GM18505 (cell line): Measurements from ENCODE around the gene FRAT1.
"Not testable (repeated sequence)": the region's sequence is repeated elsewhere in the genome, so short reads cannot be mapped to it uniquely, and the experiment has no call there.

ENCODE experiments used
- ATAC-seq: cut with Tn5 transposase; IDR thresholded peaks from one replicate; pipeline ENCODE4 v1.9.1; 2021; ENCODE audit not compliant: unreplicated experiment
- POLR2A ChIP-seq: IDR thresholded peaks from 4 replicates; pipeline ENCODE4 v1.6.1; 2011; ENCODE audit warnings: borderline replicate concordance; ENCODE audit not compliant: insufficient read depth, insufficient read length; ENCODE audit errors: extremely low read depth

The FRAT1 gene

DNA sequence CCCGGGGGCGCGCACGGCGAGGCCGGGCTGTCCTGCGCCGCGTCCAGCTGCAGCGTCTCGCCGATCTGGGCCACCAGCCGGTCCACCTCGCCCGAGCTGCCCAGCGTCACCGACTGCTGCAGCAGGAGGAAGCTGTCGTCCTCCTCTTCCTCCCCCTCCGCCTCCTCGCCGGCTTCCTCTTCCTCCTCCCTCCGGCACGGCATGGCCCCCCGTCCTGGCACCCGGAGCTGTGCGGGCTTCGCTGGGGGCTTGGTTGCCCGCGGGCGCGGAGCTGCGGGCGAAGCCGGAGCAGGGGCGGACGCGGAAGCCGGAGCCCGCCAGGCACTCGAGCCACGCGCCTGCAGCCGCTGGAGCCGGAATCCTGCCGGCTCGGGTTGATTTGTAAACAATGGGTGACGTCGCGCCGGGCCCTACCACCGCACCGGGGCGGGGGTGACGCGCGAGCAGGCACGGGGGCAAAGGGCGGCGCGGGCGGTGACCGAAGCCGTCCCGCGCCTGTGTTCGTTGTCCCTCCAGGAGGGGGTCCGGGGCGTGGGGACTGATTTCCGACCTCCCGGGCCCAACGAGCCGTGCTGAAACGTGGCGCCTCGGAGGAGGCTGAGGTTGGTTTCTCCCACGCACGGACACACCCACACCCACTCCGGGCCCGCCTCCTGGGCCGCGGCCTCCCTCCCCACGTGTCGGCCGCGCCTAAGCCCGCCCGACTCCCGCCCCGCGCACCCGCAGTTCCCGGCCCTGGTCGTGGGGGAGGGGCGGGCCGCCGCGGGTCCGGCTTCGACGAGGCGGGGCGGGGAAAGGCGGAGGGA is 15.5 kb downstream of the FRAT1 start, which contains the start of gene FRAT2:
Gene FRAT2, minus strand, starts transcription at position 360 of the 806 bp plus-strand sequence. Its CDS starts 157 bp downstream, at position 203.
- ATAC-seq, result peak; percentile 82
- peak; percentile 44 for TF ChIP-seq POLR2A

GRCh38 chr10:97335188-97335619 is 16.1 kb downstream of the FRAT1 start:
- TF ChIP-seq POLR2A, result no peak
- no peak for ATAC-seq

DNA sequence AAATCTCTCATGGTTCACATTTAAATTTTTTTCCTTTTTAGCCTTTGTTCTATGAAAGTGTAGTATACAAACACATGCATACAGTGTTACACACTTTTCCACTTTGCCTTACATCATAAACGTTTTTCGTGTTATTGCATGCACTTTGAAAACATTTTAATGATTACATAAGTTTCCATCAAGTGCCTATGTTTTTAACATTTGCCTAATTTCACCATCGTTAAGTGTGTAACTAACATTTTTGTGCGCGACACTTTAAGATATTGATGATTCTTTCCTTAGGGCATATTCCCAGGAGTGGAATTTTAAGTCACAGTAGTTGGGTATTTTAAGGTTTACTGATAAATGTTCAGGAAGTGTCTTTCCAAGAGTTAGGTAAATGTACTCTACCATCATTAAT is 16.9 kb downstream of the FRAT1 start:
- TF ChIP-seq POLR2A, result no peak
- no peak for ATAC-seq

DNA sequence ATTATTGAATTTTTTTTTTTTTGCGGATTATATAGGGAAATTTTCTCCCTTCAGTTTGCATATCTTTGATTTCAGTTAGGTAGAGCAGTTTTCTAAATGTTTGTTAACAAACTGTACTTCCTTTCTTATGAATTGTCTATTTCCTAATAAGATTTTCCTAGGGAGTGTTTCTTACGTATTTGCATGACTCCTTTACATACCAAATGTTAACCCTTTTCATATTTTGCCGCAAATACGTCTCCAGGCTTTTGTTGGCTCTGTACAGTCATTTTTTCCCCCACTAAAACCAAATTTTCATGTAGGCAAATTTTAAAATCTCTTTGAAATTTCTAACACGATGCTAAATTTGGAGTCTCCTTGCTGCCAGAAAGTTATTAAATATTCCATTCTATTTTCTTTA is 17.4 kb downstream of the FRAT1 start:
- TF ChIP-seq POLR2A, result no peak
- no peak for ATAC-seq

DNA sequence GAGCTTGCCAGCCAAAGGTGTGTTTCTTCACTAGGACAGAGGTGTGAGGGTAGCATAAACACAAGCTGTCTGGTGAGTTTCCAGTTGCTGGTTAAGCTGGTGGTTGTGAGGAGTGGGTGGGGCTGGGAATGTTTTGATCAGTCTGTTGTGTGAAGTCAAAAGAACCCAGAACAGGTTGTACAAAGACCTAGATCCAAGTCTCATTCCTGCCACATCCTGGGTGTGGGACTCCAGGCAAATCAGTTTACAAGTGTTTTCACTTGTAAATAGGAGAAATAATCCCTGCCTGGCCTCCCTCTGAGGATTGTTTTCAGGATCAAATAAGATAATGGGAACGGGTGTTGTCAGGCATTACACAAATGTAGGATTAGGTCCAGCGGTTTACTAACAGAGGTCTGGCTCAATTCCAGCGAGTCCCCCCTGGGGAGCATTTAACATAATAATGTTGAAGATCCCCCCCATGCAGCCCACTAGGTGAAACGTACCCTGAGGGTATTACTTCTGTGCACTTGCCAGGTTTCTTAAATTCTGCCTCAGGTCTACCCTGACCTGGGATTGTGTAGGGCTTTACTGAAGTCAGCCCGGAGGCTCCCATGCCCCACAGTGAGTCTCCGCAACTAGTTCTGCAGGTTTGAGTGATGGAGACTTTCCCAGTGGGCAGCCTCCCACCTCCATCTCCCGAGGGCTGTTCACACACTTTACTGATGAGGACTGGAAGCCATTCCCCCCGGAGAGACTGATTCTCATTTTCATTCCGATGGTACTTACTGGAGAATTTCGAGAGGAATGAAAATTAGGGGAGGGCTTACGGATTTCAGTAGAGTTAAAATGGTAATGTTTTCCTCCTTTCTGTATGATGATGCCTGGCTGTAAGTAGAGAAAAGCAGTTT is 18.1 kb downstream of the FRAT1 start:
- no peak for TF ChIP-seq POLR2A
- ATAC-seq, result no peak

GRCh38 chr10:97338041-97338440 is 19.0 kb downstream of the FRAT1 start:
- TF ChIP-seq POLR2A, result no peak
- no peak for ATAC-seq

- no peak for ATAC-seq
- no peak for TF ChIP-seq POLR2A
These were observed 22.3 kb downstream of the FRAT1 start for GRCh38 chr10:97341416-97341815.

- ATAC-seq, result not testable (repeated sequence)
These were observed 24.6 kb downstream of the FRAT1 start for GRCh38 chr10:97343664-97344063.

DNA sequence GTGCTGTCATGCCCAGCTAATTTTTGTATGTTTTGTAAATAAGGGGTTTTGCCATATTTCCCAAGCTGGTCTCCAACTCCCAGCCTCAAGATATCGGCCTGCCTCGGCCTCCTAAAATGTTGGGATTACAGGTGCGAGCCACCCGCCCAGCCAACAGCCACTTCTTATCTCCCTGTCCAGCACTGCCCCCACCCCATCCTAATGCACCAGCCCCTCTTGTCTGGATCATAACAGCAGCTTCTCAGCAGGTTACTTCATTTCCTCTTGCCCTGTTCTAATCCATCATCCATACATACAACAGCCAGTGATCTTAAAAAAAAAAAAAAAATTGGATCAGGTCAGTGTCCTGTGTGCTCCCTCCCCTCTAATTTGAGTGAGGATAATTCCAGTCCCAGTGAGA is 28.2 kb downstream of the FRAT1 start:
- no peak for TF ChIP-seq POLR2A
- no peak for ATAC-seq

DNA sequence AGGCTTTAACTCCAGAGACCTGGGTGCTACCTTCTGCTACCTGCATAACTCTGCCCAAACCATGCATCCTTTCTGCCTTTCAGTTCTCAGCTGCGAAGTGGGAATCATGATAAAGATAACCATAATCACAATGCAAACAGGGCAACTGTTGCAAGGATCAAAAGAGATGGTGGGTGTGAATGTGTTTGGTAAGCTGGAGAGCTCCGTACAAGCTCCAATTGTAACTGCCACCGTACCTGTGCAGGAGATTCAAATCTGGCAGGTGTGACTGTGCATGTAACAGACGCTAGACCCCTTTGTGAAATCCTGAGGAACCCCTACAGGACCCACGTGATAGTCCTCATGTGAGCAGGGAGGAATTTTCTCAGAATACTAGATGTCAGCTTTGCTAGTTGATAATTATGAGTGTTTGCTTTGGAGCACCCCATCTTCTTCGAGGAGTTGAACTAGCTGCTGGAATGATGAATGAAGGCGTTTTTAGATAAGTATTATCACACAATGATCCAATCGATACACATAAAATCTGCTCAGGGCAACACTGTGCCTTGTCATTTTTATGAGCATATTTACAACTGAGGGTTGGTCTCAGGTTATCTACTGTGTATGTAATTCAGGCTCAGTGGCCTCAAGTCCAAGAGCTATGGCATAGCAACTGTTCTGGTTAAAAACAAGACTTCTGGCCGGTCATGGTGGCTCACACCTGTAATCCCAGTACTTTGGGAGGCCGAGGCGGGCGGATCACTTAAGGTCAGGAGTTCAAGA is 30.9 kb downstream of the FRAT1 start:
- ATAC-seq, result no peak

GRCh38 chr10:97353945-97354344 is 34.9 kb downstream of the FRAT1 start:
- ATAC-seq, result no peak
- no peak for TF ChIP-seq POLR2A

More for the DNA sequence above, 30.9 kb downstream of the FRAT1 start:
- no peak for TF ChIP-seq POLR2A

DNA sequence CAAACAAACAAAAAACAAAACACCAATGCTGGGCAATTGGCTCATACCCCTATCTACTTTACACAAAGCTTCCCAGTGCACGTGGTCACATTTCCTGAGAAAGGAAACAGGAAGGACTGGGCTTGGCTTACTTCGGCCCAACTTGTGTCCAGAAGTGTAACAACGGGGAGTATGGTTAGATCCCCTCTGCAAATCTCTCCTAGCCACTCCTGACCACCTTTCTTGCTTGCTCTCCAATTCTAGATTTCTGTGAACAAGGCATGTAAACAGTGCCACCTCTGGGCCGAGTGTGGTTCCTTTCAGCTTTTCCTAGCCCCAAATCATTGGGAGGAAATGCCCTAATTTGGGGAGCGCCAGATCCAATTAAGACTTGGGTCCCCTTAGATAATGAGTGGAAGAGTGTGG is 36.5 kb downstream of the FRAT1 start:
- TF ChIP-seq POLR2A, result no peak
- no peak for ATAC-seq

DNA sequence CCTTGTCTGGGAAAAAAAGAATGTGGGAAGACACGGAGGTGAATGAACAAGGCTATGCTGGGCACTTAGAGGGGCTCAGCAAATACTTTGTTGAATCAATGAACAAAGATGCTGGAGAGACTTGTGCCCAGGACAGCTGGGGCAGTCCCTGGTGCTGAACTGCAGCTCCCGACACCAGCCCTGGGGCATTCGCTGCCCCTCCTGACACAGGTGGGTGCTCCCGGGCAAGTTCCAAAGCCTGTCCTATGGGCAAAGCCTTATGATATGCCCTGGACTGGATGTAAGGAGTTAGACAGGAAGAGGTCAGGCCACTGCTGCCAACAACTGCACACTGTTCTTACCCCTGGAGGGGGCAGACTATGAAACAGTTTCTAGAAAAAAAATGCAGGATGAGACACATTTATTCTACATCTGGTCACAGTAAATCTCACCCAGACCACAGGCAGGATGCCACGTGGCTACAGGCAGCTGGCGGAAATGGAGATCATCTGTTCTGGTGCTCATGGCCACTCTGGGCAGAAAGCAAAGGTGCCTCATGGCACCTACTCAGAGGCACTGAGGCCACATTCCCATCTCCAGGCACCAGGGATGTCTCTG is 37.3 kb downstream of the FRAT1 start:
- no peak for TF ChIP-seq POLR2A

More for the DNA sequence above, 37.3 kb downstream of the FRAT1 start:
- ATAC-seq, result no peak
